IMR-90 (cell line): Measurements from ENCODE around the gene GSK3B. TPM values are rescaled to one million over a fixed set of nuclear protein-coding genes. Genes with fewer than 3 reads are reported as not detected.

ENCODE experiments used
- ATAC-seq: fragments of 200-7000 bp; cut with Tn5 transposase; 2 replicates; pipeline ENCODE4 v1.9.1; 2020; ENCODE audit warnings: low read depth, mild to moderate bottlenecking, moderate library complexity
- BruUV-seq: library from RNA; stranded (reverse); fragments of 400-500 nt; replicated peaks from 2 replicates; lab custom pipeline; 2021; lab: Mats Ljungman, UMichigan
- CTCF ChIA-PET: fragments of 300-600 bp; formaldehyde crosslinking; extraction: SDS; loops from one replicate; lab custom pipeline; 2021; ENCODE audit warnings: antibody characterized with exemption; lab: Yijun Ruan, JAX
- POLR2A ChIA-PET: fragments of 300-600 bp; sonication (Branson Sonifier 250); formaldehyde crosslinking; loops from one replicate; lab custom pipeline; 2022; ENCODE audit warnings: antibody characterized with exemption; ENCODE audit not compliant: unreplicated experiment; lab: Charles Lee
- DNase-seq: peaks from one replicate; pipeline ENCODE4 v3.0.0; 2013
- H2AFZ ChIP-seq: replicated peaks from 2 replicates; pipeline ENCODE3; 2013; ENCODE audit warnings: low read length, mild to moderate bottlenecking; ENCODE audit not compliant: poor library complexity
- H2AK5ac ChIP-seq: 2 replicates; pipeline ENCODE4 v1.6.1; 2013; ENCODE audit warnings: low read depth, low read length, inconsistent platforms
- H2AK9ac ChIP-seq: replicated peaks from 2 replicates; pipeline ENCODE3; 2013; ENCODE audit warnings: mild to moderate bottlenecking, low read depth, low read length, moderate library complexity; ENCODE audit not compliant: poor library complexity
- H2BK120ac ChIP-seq: 2 replicates; pipeline ENCODE4 v1.6.1; 2013; ENCODE audit warnings: low read depth, low read length, inconsistent platforms
- H2BK15ac ChIP-seq: 3 replicates; pipeline ENCODE4 v1.6.1; 2013; ENCODE audit warnings: low read depth, low read length, inconsistent platforms
- H2BK20ac ChIP-seq: 2 replicates; pipeline ENCODE4 v1.6.1; 2013; ENCODE audit warnings: low read depth, mild to moderate bottlenecking, inconsistent platforms, low read length, moderate library complexity
- H2BK5ac ChIP-seq: 2 replicates; pipeline ENCODE4 v1.6.1; 2013; ENCODE audit warnings: mild to moderate bottlenecking, low read depth, low read length, inconsistent platforms; ENCODE audit not compliant: poor library complexity, severe bottlenecking
- H3K14ac ChIP-seq: replicated peaks from 2 replicates; pipeline ENCODE4 v1.6.1; 2013; ENCODE audit warnings: low read depth, low read length, inconsistent platforms
- H3K18ac ChIP-seq: 2 replicates; pipeline ENCODE4 v1.6.1; 2013; ENCODE audit warnings: low read depth, low read length, control low read depth
- H3K23ac ChIP-seq: 2 replicates; pipeline ENCODE4 v1.6.1; 2013; ENCODE audit warnings: low read depth, low read length, inconsistent platforms
- H3K27ac ChIP-seq: 2 replicates; pipeline ENCODE4 v1.5.1; 2013; ENCODE audit warnings: mild to moderate bottlenecking, control low read depth, low read length; ENCODE audit not compliant: insufficient read depth
- H3K27me3 ChIP-seq: 2 replicates; pipeline ENCODE4 v1.6.1; 2013; ENCODE audit warnings: low read length; ENCODE audit not compliant: control insufficient read depth, insufficient read depth
- H3K36me3 ChIP-seq: 2 replicates; pipeline ENCODE4 v1.6.1; 2013; ENCODE audit warnings: low read length, mixed read lengths; ENCODE audit not compliant: control insufficient read depth, insufficient read depth
- H3K4ac ChIP-seq: 2 replicates; pipeline ENCODE4 v1.6.1; 2013; ENCODE audit warnings: low read depth, low read length, inconsistent platforms
- H3K4me1 ChIP-seq: 2 replicates; pipeline ENCODE4 v1.6.1; 2013; ENCODE audit warnings: low read length, mixed read lengths; ENCODE audit not compliant: control insufficient read depth, insufficient read depth
- H3K4me2 ChIP-seq: 2 replicates; pipeline ENCODE4 v1.6.1; 2013; ENCODE audit warnings: low read depth, mild to moderate bottlenecking, control low read depth, low read length, moderate library complexity
- H3K4me3 ChIP-seq: 2 replicates; pipeline ENCODE4 v1.5.1; 2013; ENCODE audit warnings: low read depth, mild to moderate bottlenecking, control low read depth, low read length, moderate library complexity; ENCODE audit not compliant: insufficient read depth
- H3K56ac ChIP-seq: 2 replicates; pipeline ENCODE4 v1.6.1; 2013; ENCODE audit warnings: low read length, inconsistent platforms; ENCODE audit not compliant: insufficient read depth; ENCODE audit errors: extremely low read depth
- H3K79me1 ChIP-seq, 2 experiments: 2 replicates each; pipeline ENCODE4 v1.6.1; 2013; ENCODE audit warnings: low read length in 2 of 2, inconsistent platforms in 1 of 2, low read depth in 1 of 2
- H3K9ac ChIP-seq: 2 replicates; pipeline ENCODE4 v1.6.1; 2013; ENCODE audit warnings: low read depth, low read length, control low read depth
- H3K9me1 ChIP-seq: 2 replicates; pipeline ENCODE4 v1.6.1; 2013; ENCODE audit warnings: low read length, inconsistent platforms; ENCODE audit not compliant: insufficient read depth
- H3K9me3 ChIP-seq: 2 replicates; pipeline ENCODE4 v1.6.1; 2013; ENCODE audit warnings: low read length; ENCODE audit not compliant: control insufficient read depth, insufficient read depth
- H4K20me1 ChIP-seq: 2 replicates; pipeline ENCODE4 v1.6.1; 2013; ENCODE audit warnings: low read length, inconsistent platforms; ENCODE audit not compliant: insufficient read depth
- H4K5ac ChIP-seq: 2 replicates; pipeline ENCODE4 v1.6.1; 2013; ENCODE audit warnings: mild to moderate bottlenecking, low read depth, low read length, control low read depth
- H4K8ac ChIP-seq, 2 experiments: 2 replicates each; pipeline ENCODE4 v1.6.1; 2013; ENCODE audit warnings: low read depth in 2 of 2, low read length in 2 of 2, control low read depth in 1 of 2, inconsistent platforms in 1 of 2
- H4K91ac ChIP-seq: 2 replicates; pipeline ENCODE4 v1.6.1; 2013; ENCODE audit warnings: low read depth, low read length, inconsistent platforms; ENCODE audit not compliant: insufficient read depth
- BHLHE40 ChIP-seq: fragments of 150-350 bp; IDR thresholded peaks from 2 replicates; pipeline ENCODE4 v1.6.1; 2016; ENCODE audit warnings: mild to moderate bottlenecking, low read depth, low read length
- CEBPB ChIP-seq: IDR thresholded peaks from 2 replicates; pipeline ENCODE4 v1.6.1; 2012; ENCODE audit warnings: low read depth, low read length, improper control_type of control experiment
- CHD1 ChIP-seq: IDR thresholded peaks from 2 replicates; pipeline ENCODE4 v1.6.1; 2012; ENCODE audit warnings: low read depth, low read length, improper control_type of control experiment
- FOS ChIP-seq: fragments of 150-350 bp; IDR thresholded peaks from 2 replicates; pipeline ENCODE4 v1.6.1; 2016; ENCODE audit warnings: low read depth, low read length
- MAFK ChIP-seq: IDR thresholded peaks from 2 replicates; pipeline ENCODE4 v1.6.1; 2012; ENCODE audit warnings: low read depth, low read length, improper control_type of control experiment
- MAZ ChIP-seq: IDR thresholded peaks from 2 replicates; pipeline ENCODE4 v1.6.1; 2012; ENCODE audit warnings: low read depth, mild to moderate bottlenecking, low read length, improper control_type of control experiment, moderate library complexity, borderline replicate concordance
- MXI1 ChIP-seq: IDR thresholded peaks from 2 replicates; pipeline ENCODE4 v1.6.1; 2012; ENCODE audit warnings: low read depth, mild to moderate bottlenecking, low read length, moderate library complexity, borderline replicate concordance
- NFE2L2 ChIP-seq: fragments of 150-350 bp; IDR thresholded peaks from 2 replicates; pipeline ENCODE4 v1.6.1; 2016; ENCODE audit warnings: low read depth, mild to moderate bottlenecking, low read length
- POLR2A ChIP-seq: IDR thresholded peaks from 2 replicates; pipeline ENCODE4 v1.6.1; 2012; ENCODE audit warnings: mild to moderate bottlenecking, low read depth, low read length
- RAD21 ChIP-seq: IDR thresholded peaks from 2 replicates; pipeline ENCODE4 v1.6.1; 2012; ENCODE audit warnings: low read length, improper control_type of control experiment
- RCOR1 ChIP-seq: IDR thresholded peaks from 2 replicates; pipeline ENCODE4 v1.6.1; 2012; ENCODE audit warnings: mild to moderate bottlenecking, low read length, improper control_type of control experiment; ENCODE audit not compliant: insufficient replicate concordance
- RFX5 ChIP-seq: IDR thresholded peaks from 2 replicates; pipeline ENCODE4 v1.8.0; 2012; ENCODE audit warnings: low read depth, mild to moderate bottlenecking, low read length, moderate library complexity
- SMC3 ChIP-seq: fragments of 150-350 bp; IDR thresholded peaks from 2 replicates; pipeline ENCODE4 v1.6.1; 2016; ENCODE audit warnings: low read depth, mild to moderate bottlenecking, antibody characterized with exemption, low read length, moderate library complexity
- WGBS, 2 experiments: methylation state at CpG; one replicate each; pipeline versions ENCODE4 v1.1.5 to v1.1.7; 2013; ENCODE audit warnings: missing lambda C conversion rate in 2 of 2; ENCODE audit not compliant: insufficient read length in 1 of 2; ENCODE audit errors: extremely low coverage in 2 of 2; 5-methylcytosine and 5-hydroxymethylcytosine counted together
- dilution Hi-C: fragments of 300-500 bp; cut with HindIII; formaldehyde crosslinking; loops from one replicate; pipeline ENCODE4 v1.14.3; 2018; ENCODE audit warnings: low sequenced_read_pairs; ENCODE audit not compliant: unreplicated experiment
- in situ Hi-C: fragments of 300-500 bp; cut with MboI; formaldehyde crosslinking; loops from 3 replicates; pipeline ENCODE4 v1.14.3; 2019; ENCODE audit warnings: low sequenced_read_pairs, inconsistent platforms, mixed read lengths
- intact Hi-C: fragments of 100-400 bp; cut with micrococcal nuclease; formaldehyde crosslinking; loops from 2 replicates; pipeline ENCODE4 v1.10.0; 2022
- polyA plus RNA-seq, 3 experiments: library from polyadenylated mRNA; depleted of rRNA; stranded (reverse); fragments of >200 nt; gene quantifications; 2 replicates each; pipeline ENCODE4 v1.2.3, GENCODE V29; 2012; ENCODE audit warnings: low replicate concordance in 1 of 3
- total RNA-seq: library from RNA; depleted of rRNA; stranded (reverse); fragments of >200 nt; gene quantifications from 2 replicates; pipeline ENCODE4 v1.2.3, GENCODE V29; 2012
- TF ChIP-seq, protein P1 (sequence below): conservative IDR thresholded peaks from 2 replicates; pipeline ENCODE4 v1.5.1; 2012; ENCODE audit warnings: mild to moderate bottlenecking, low read depth, low read length, improper control_type of control experiment
- TF ChIP-seq, protein P2 (sequence below): fragments of 150-350 bp; IDR thresholded peaks from 2 replicates; pipeline ENCODE4 v1.6.1; 2016; ENCODE audit warnings: low read depth, mild to moderate bottlenecking, low read length, moderate library complexity, borderline replicate concordance
- TF ChIP-seq, protein P3 (sequence below): fragments of 150-350 bp; IDR thresholded peaks from 2 replicates; pipeline ENCODE4 v1.6.1; 2017; ENCODE audit warnings: mild to moderate bottlenecking, antibody characterized with exemption, low read length, low read depth

Gene GSK3B
- total and polyA plus RNA-seq, 2 of the 4 experiments (the other 2 are of a cell fraction): 19.2 to 33.2 TPM

DNA sequence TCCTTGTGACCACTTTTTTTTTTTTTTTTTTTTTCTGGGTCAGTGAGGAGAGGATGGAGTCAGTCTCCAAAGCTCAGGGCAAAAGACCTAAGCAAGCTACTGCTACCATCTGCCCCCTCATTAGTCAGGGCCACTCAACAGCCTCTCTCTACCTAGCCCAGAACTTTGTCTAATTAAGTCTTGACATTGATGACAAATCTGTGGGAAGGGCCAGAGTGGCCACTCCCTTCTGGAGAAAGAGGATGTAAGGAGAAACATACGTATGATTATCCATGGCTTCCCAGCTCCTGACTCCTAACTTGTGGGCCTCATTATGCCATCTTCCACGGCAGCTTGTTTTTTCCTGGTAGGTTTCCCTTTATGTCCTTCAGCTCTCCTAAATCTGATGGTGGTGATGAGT lies 274.4 kb downstream of the GSK3B start:
- no peak for ATAC-seq

More for the DNA sequence above, 274.4 kb downstream of the GSK3B start:
- Histone ChIP-seq H3K4ac (no peak overlapping the region), H3K27me3 (peaks cover 18% of the 10 kb centered on the region; the same call in 1 of the 2 replicates), H3K4me1 (no peaks in the 10 kb centered on the region), H3K56ac (no peak overlapping the region), H4K20me1 (no peaks in the 10 kb centered on the region), H3K36me3 (peaks cover 2% of the 10 kb centered on the region; the same call in 1 of the 2 replicates), H4K5ac (no peak overlapping the region), H4K8ac (no peak overlapping the region), H2AK9ac (no peak overlapping the region), H3K9me3 (no peaks in the 10 kb centered on the region), H3K18ac (no peak overlapping the region), H2BK15ac (no peak overlapping the region), H3K27ac (no peak overlapping the region), H3K9ac (no peak overlapping the region), H4K91ac (no peak overlapping the region), H3K4me2 (no peak overlapping the region), H3K4me3 (no peak overlapping the region), H3K14ac (no peak overlapping the region), H2AK5ac (no peak overlapping the region), H3K23ac (no peak overlapping the region), H2BK5ac (no peak overlapping the region), H3K79me1 (no peaks in the 10 kb centered on the region), H2AFZ (no peak overlapping the region), H3K9me1 (peaks cover 3% of the 10 kb centered on the region; the same call in 1 of the 2 replicates), H2BK120ac (no peak overlapping the region), H2BK20ac (no peak overlapping the region)
- in situ Hi-C loops: loop anchor here (10.0 kb wide), 1 partner anchor 365 kb away; no protein-coding TSS in a partner anchor
- ChIA-PET CTCF (interaction anchor here (0.6 kb wide), 1 partner anchor 550 kb away, joined by 4 read pairs; no protein-coding TSS in a partner anchor), POLR2A (no interaction called here)
- intact Hi-C loops: loop anchor here (5.0 kb wide), 2 partner anchors 272 to 362 kb away; partner anchors contain the start of gene GSK3B
- no CpG with 5 or more reads among the region's 2 CpGs for WGBS, 2 experiments
- peak; percentile 6 for DNase-seq
- dilution Hi-C loops: no loop called here
- no TSS peak for BruUV-seq
- TF ChIP-seq POLR2A: no peak
- TF ChIP-seq NFE2L2: no peak
- TF ChIP-seq, protein P1, sequence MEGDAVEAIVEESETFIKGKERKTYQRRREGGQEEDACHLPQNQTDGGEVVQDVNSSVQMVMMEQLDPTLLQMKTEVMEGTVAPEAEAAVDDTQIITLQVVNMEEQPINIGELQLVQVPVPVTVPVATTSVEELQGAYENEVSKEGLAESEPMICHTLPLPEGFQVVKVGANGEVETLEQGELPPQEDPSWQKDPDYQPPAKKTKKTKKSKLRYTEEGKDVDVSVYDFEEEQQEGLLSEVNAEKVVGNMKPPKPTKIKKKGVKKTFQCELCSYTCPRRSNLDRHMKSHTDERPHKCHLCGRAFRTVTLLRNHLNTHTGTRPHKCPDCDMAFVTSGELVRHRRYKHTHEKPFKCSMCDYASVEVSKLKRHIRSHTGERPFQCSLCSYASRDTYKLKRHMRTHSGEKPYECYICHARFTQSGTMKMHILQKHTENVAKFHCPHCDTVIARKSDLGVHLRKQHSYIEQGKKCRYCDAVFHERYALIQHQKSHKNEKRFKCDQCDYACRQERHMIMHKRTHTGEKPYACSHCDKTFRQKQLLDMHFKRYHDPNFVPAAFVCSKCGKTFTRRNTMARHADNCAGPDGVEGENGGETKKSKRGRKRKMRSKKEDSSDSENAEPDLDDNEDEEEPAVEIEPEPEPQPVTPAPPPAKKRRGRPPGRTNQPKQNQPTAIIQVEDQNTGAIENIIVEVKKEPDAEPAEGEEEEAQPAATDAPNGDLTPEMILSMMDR: no peak
- no peak for TF ChIP-seq MXI1
- no peak for TF ChIP-seq CHD1
- TF ChIP-seq, protein P2, sequence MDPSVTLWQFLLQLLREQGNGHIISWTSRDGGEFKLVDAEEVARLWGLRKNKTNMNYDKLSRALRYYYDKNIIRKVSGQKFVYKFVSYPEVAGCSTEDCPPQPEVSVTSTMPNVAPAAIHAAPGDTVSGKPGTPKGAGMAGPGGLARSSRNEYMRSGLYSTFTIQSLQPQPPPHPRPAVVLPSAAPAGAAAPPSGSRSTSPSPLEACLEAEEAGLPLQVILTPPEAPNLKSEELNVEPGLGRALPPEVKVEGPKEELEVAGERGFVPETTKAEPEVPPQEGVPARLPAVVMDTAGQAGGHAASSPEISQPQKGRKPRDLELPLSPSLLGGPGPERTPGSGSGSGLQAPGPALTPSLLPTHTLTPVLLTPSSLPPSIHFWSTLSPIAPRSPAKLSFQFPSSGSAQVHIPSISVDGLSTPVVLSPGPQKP: no peak
- no peak for TF ChIP-seq MAZ
- no peak for TF ChIP-seq RCOR1
- TF ChIP-seq SMC3: no peak
- TF ChIP-seq CEBPB: no peak
- no peak for TF ChIP-seq BHLHE40
- TF ChIP-seq, protein P3, sequence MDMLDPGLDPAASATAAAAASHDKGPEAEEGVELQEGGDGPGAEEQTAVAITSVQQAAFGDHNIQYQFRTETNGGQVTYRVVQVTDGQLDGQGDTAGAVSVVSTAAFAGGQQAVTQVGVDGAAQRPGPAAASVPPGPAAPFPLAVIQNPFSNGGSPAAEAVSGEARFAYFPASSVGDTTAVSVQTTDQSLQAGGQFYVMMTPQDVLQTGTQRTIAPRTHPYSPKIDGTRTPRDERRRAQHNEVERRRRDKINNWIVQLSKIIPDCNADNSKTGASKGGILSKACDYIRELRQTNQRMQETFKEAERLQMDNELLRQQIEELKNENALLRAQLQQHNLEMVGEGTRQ: no peak
- no peak for TF ChIP-seq FOS
- TF ChIP-seq RAD21: no peak
- no peak for TF ChIP-seq RFX5
- no peak for TF ChIP-seq MAFK
